Neural progenitor cell (in vitro differentiated cells): ENCODE measurements around the gene ZC3H10.

Source experiments
- CTCF ChIP-seq: fragments of 200-600 bp; sonication (generic); IDR thresholded peaks from 2 replicates; pipeline ENCODE4 v1.5.1; 2017; ENCODE audit warnings: antibody characterized with exemption, mild to moderate bottlenecking
- EZH2 ChIP-seq: fragments of 200-600 bp; sonication (generic); IDR thresholded peaks from 2 replicates; pipeline ENCODE4 v1.6.1; 2017; ENCODE audit warnings: antibody characterized with exemption, mild to moderate bottlenecking, moderate library complexity

- TF ChIP-seq CTCF (no peak), EZH2 (no peak)
Measured at GRCh38 chr12:56082967-56083366, 35.1 kb upstream of the ZC3H10 start.
